ENCODE data around the gene PTPN7.

- TF ChIP-seq SUZ12 (IDR thresholded peaks at IDR 0.05; ENCODE audit: extremely low read depth, insufficient read depth, insufficient read length) (no peak), ZNF274 (IDR thresholded peaks at IDR 0.05; ENCODE audit: low read depth, low read length) (no peak), YY1 (IDR thresholded peaks at IDR 0.05; ENCODE audit: insufficient read depth, insufficient read length) (no peak)
Observed at GRCh38 chr1:202161151-202162046, 997 bp upstream of the PTPN7 start.

Measured in NT2/D1 (cell line).